GM12873 (cell line): ENCODE measurements around the gene ELF5.

Source experiments
- CTCF ChIP-seq: IDR thresholded peaks from 2 replicates; pipeline ENCODE4 v1.5.1; 2012; ENCODE audit warnings: low read depth, mild to moderate bottlenecking, moderate library complexity, low read length, control low read depth; ENCODE audit not compliant: insufficient read depth; ENCODE audit errors: missing control alignments

ELF5 gene

GRCh38 chr11:34501949-34502348 lies 11.6 kb downstream of the ELF5 start:
- no peak for TF ChIP-seq CTCF

GRCh38 chr11:34501500-34501899 lies 12.1 kb downstream of the ELF5 start:
- no peak for TF ChIP-seq CTCF

- TF ChIP-seq CTCF, result no peak
Measured at GRCh38 chr11:34499719-34500500, 13.7 kb downstream of the ELF5 start.

GRCh38 chr11:34495724-34496377 lies 17.7 kb downstream of the ELF5 start:
- no peak for TF ChIP-seq CTCF

GRCh38 chr11:34495239-34495723 lies 18.3 kb downstream of the ELF5 start:
- TF ChIP-seq CTCF, result no peak

- TF ChIP-seq CTCF, result no peak
Measured at GRCh38 chr11:34493926-34494595, 19.5 kb downstream of the ELF5 start.

GRCh38 chr11:34493468-34493867 lies 20.1 kb downstream of the ELF5 start:
- no peak for TF ChIP-seq CTCF
